Erythroblast (primary cell): ENCODE data around the gene MIER2.
"Not testable (repeated sequence)": the region's sequence is repeated elsewhere in the genome, so short reads cannot be mapped to it uniquely, and the experiment has no call there.

Experiments used
- DNase-seq, 2 experiments: peaks; one replicate each; lab custom pipeline; 2025; lab: John Stamatoyannopoulos, UW
- GATA1 ChIP-seq: IDR thresholded peaks from 2 replicates; pipeline ENCODE4 v1.6.1; 2011; ENCODE audit warnings: low read depth, mild to moderate bottlenecking, control low read depth, low read length, moderate library complexity
- POLR2A ChIP-seq: IDR thresholded peaks from 2 replicates; pipeline ENCODE4 v1.6.1; 2011; ENCODE audit warnings: mild to moderate bottlenecking, low read length

Gene MIER2

GRCh38 chr19:277581-278165 is 66.9 kb downstream of the MIER2 start:
- no peak for DNase-seq
- TF ChIP-seq POLR2A = no peak

- no peak for TF ChIP-seq POLR2A
- no peak for TF ChIP-seq GATA1
- DNase-seq = no peak
Measured at GRCh38 chr19:277131-277530, 67.5 kb downstream of the MIER2 start.

DNA sequence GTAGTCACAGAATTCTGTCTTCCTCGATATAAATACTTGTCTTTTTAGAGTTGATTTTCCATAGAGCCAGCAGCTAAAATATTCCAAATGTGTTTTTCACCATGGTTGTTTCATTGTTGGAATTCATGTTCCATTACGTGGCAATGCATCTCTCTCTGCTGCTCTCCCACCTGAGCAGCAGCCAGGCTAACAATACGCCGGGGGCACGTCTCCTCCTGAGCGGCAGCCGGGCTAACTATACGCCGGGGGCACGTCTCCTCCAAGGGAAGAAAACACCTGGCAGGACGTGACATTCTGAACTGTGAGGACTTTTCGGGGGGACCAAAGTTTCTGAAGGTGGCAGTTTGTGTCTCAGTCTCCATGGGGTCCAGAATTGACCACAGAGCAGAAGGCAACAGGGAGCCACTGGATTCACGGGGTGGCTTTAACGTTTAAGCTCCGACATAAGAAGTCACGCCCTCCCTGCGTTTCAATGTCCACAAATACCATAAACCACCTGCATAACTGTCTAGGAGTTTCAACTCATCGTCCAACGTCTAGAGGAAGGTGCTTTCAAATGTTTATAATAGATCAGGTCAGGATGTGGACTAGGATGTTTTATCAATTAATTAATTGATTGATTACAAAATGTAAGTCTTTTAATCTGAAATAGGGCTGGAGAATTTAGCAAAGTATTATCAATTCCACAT is 68.5 kb downstream of the MIER2 start:
- TF ChIP-seq GATA1 = no peak
- TF ChIP-seq POLR2A = no peak
- DNase-seq = no peak

DNA sequence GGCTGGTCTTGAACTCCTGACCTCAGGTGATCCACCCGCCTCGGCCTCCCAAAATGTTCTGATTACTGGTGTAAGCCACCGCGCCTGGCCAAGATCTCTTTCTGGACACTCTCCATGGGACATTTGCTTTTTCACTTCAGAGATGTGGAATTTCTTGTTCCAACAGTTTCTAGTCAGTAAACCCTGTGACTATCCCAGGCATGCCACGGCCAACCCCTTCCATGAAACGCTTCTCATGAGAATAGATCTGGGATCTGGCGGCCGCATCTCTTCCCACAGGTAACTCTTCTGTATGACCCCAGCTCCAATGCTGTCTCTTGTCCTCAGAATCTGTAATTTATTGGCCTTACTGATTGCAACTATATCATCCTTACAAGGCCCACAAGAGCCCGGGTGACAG is 69.6 kb downstream of the MIER2 start:
- DNase-seq = no peak
- TF ChIP-seq POLR2A (no peak), GATA1 (no peak)

- TF ChIP-seq GATA1 (no peak), POLR2A (no peak)
Measured at GRCh38 chr19:273393-273792, 71.2 kb downstream of the MIER2 start.

DNA sequence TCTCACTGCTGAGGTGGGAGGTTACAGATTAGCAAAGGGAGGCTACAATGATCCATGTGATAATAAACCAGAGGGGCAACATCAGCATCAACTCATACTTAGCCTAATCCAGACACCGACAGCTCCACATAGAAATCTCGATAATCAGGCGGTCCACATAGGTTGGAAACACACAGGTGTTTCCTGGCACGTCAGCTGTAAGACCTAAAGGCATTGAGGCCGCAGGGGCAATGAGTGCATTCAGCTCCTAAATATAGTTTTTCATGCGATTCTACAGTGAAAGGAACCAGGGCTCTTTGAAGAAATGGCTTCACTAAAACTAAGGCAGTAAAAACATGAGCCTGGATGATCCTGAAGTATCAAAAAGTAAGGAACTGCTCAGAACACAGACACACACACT is 72.7 kb downstream of the MIER2 start:
- DNase-seq = no peak
- TF ChIP-seq POLR2A = no peak
- no peak for TF ChIP-seq GATA1

More at GRCh38 chr19:273393-273792, 71.2 kb downstream of the MIER2 start:
- DNase-seq = no peak

GRCh38 chr19:270766-271318 is 73.8 kb downstream of the MIER2 start:
- not testable (repeated sequence) for DNase-seq

DNA sequence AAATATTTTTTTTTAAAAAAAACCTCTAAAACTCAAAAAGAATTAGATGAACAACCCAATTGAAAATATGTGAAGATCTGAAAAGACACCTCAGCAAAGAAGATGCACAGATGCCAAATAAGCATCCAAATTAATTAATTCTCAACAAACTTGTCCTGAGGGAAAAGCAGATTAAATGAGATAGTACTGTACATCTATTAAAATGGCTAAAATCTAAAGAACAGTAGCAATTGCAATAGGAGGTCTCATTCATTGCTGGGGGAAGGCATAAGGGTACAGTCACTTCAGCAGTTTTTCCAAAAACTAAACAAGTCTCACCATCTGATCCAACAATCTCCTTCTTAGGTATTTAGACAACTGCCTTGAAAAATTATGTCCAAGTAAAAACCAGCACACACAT is 75.4 kb downstream of the MIER2 start:
- TF ChIP-seq POLR2A (no peak), GATA1 (no peak)
- DNase-seq = no peak

- no peak for DNase-seq
- TF ChIP-seq GATA1 = no peak
- no peak for TF ChIP-seq POLR2A
Measured at GRCh38 chr19:262125-262524, 82.5 kb downstream of the MIER2 start.

DNA sequence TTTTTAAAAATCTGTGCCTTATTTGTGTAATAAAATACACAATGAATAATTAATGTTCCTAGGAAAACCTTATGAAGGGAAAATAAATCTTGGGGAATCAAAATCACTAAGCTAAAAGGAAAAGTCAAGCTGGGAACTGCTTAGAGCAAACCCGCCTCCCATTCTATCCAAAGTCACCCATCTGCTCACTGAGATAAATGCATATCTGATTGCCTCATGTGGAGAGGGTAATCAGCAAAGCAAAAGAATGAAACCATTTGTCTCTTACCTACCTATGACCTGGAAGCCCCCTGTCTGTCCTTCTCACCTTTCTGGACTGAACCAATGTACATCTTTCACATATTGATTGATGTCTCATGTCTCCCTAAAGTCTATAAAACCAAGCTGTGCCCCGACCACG is 87.8 kb downstream of the MIER2 start:
- DNase-seq = not testable (repeated sequence)
